Activated T-cell treated with anti-CD3 and anti-CD28 coated beads, Interleukin-2, amount 50 U/mL, for 1 hour (primary cell): Measurements from ENCODE around the gene P4HA1.
"Not testable (repeated sequence)": the region's sequence is repeated elsewhere in the genome, so short reads cannot be mapped to it uniquely, and the experiment has no call there.

ENCODE experiments used
- DNase-seq: peaks from one replicate; pipeline ENCODE4 v3.0.0-alpha.2; 2020

P4HA1 gene

DNA sequence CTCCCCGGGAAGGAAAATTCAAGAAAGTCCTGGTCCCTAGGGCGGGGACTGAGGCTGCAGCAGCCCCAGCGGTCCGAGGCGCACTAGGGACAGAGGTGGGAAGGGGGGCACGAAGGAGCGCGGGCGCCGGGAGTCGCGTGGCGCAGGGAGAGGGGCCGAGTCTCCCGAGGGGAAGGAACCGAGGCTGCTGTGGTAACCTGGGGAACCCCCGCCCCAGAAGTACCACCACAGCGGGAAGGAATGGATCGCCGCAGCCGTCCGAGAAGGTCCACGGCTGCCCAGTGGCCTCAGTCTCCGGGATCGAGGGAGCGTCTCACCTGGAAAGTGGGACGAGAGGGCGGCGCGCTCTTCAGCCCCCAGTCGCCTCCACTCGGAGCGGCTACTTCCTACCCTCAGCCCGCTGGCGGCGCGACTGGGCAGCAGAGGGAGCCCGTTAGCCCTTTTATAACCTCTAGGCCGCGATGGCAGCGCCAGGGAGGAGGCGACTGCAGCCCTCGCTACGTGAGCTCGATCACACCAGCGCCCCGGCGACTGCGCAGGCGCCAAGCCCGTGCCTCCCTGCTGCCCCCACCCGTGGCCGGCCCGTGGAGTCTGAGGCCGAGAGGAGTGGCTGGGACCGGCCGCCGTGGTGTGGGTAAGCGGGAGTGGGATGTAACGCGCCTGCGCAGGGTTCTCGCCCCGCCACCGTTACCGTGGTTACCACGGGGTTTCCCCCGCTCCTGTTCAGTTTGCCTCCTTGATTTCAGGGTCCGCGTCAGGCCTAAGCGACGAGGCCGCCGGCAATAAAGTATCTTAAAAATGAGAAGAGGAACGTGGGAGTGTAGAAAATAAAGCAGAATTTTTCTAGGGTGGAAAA is at the start of gene P4HA1:
TSS of gene P4HA1 (minus strand) at position 418 of the 856 bp plus-strand sequence. CDS start 21,983 bp downstream, outside the sequence.
- DNase-seq, result peak; percentile 98

DNA sequence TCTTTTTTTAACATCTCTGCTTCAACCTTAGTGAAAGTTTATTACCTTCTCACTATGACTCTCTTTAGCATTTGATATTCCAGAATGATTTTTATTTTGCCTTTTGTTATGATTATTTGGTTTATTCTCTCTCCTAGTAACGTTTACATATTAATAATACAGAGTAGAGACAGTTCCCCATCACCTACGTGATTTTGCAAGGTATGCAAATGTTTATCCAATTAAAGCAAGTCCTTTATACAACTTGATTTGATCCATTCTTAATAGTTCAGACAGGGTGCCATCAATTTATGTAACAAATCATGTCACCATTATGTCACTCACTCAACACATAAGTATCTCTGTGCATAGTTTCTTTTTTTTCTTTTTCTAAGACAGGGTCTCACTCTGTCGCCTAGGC is 44.9 kb upstream of the P4HA1 start:
- DNase-seq, result no peak

DNA sequence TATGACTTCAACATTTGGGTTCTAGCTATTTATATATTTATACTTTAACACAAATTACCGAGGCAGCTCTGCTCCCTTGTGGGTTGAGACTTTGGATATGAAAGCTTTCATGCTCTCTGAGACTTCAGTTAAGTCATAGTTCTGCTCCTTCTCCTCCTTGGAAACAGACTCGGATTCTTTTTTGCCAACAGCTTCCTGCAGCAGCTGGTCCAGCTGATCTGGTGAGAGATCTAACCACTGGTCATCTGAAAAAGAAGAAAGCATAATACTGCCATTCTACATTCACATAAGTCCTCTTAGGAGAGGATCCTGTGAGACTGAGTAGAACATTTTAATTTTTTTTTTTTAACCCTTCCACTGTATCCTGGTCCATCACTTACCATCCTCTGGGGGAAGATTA is 42.6 kb upstream of the P4HA1 start:
- no peak for DNase-seq

DNA sequence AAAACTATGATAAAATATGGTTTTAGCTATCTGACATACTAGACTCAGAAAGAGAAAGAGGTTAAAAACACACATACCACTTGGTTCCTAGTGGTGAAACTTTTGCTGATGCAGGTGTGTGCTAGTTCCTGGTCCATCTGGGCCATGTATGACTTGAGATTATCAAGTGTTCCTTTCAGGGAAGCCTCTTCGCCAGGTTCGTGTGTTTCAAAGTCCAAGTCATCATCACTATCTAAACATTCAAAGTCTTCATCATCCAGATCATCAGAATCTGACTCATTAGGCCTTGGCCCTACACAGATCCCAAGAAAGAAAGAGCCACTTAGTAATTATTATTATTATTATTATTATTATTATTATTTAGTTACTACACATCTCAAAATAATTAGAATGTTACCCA is 40.0 kb upstream of the P4HA1 start:
- DNase-seq, result no peak

DNA sequence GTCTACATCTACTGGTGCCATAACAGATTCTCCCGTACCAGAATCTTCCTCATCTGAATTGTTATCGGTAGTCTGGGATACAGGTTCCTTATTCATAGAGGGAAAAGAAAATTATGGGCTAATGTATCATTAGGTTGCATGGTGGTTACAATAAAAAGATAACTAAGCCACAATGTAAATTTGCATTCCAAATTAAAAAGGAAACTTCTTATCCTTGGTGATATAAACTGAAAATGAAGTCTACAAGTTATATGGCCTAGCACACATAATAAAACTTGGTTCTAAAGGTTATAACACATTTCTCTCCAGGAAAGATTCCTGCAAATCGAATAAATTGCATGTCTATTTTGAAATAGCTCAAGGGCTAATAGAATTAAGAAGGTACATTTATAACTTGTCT is 38.1 kb upstream of the P4HA1 start:
- DNase-seq, result no peak

DNA sequence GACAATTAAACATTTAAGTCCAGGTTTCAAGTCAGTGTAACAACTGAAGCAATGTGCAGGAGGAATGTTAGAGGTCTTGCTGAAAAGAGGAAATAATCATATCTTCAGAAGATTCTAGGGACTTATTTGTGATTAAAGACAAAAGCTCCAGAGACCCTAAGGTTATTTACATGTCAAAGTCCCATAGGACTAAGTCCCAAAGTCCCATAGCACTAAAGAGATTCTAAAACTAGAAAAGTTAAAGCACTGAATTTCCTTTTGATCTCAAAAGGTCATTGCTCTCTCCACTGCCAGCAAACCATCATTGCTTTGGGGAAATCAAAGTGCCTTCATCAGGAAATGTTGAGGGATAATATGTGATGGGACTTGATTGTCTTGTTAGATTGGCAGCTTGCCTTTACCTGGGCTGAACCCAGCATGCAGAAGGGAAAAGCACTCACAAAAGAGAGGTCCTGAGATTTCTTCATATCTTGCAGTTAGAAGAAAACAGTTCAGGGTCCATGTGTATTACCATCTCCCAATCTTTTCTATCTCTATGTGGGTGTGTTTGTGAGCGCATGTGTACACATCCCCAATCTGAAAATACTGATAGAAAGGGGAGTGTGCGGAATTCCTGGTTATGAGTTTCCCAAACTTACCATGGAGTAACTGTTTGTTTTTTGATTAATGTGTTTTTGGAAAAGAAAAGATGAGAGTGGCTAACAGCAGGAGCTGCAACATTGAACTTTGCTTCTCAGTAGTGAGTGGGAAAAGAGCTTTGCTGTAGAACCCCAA is 35.4 kb upstream of the P4HA1 start:
- no peak for DNase-seq

DNA sequence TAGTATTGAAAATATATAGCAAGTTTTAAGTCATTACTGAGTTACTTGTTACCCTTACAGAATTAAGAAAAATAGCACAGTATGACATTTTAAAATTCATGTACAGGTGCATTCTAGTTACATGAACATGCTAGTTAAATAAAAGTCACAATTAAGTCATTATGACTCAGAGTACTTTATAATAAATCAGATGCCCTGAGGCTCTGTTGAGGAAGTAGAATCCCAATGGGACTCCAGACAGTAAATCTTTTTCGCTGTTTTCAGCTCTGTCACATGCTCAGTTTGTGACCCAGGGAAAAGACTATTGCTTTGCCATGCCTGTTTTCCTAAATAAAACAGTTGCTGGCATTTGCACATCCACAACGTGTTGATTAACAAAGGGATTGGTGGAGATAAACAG is 34.6 kb upstream of the P4HA1 start:
- DNase-seq, result no peak

DNA sequence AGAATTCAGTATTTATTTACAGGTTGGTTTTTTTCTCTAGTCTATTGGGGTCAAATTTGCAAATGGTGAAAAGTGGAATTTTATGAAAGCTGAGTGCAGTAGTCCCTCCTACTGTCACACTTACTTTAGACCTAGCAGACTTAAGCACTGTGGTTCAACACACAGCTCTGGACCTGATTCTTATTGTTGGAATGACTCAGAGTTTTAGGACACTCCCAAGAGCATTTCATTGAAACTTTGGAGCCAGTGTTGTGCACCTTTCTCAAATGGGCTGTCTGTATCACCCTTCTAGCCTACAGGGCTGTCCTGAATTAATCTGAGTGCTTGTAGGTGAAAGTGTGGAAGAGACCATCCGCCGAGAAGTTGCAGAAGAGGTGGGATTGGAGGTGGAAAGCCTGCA is 29.7 kb upstream of the P4HA1 start:
- no peak for DNase-seq

DNA sequence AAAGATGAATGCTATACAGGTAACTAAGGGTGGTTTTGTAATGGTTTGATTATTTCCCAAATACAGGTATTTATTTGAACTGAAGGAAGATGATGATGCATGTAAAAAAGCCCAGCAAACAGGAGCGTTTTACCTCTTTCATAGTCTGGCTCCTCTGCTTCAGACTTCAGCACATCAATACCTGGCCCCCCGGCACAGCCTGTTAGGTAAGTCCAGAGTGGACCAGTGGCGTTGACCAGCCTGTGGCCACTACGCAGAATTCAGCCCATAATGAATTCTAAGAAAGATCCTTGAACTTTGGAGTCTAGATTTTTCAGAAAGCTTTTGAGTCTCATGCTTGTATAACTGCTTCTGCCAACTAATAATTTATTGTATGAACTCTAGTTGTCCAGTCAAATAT is 23.3 kb upstream of the P4HA1 start:
- no peak for DNase-seq

DNA sequence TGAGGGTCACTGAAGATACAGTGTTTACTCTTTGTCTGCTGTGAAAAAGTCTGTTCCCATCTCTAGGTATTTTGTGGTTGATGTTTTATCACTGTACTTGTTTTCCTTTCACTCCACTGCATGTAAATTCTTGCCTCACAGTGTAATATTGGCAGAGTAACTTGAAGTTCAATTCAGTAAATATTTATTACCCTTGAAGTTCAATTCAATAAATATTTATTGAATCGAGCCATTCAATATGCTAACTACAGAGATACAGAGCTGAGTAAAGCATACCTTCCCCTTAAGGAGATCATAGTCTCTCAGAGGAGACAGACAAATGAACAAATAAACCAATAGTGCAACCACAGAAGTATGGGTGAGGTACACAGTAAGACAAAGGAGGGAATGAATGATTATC is 22.8 kb upstream of the P4HA1 start:
- DNase-seq, result no peak

DNA sequence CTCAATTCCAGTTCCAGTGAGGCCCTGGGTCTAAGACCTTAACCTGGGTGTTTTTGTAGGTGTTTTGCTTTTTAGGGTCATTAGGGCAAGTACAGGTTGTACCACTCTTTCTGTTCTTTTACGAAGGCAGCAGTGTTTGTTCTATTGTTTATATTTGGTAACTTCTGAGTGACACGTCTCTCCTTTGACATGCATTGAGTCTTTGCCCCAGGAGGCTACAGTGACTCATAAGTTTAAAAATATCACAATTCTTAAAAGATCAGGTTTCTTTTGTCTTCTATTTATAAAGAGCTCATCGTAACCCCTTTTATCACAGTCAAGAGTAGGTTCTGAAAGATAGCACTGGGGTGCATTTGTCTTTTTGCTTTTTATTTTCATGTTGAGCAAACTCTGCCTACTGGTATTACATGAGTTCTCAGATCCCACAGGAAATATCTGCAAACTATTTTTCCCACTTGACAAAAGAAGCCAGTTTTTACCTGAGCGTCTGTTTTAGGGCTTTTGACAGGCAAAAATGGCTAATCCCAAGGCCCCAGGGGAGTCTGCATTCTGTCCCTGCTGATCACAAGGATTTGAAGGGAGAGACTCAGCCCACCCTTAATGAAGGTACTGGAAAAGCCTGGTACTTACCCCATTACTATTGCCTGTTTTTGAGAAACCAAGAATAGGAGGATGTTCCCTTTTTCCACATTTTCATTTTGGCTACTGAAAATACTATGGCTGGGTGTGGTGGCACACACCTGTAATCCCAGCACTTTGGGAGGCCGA is 21.5 kb upstream of the P4HA1 start:
- DNase-seq, result no peak

DNA sequence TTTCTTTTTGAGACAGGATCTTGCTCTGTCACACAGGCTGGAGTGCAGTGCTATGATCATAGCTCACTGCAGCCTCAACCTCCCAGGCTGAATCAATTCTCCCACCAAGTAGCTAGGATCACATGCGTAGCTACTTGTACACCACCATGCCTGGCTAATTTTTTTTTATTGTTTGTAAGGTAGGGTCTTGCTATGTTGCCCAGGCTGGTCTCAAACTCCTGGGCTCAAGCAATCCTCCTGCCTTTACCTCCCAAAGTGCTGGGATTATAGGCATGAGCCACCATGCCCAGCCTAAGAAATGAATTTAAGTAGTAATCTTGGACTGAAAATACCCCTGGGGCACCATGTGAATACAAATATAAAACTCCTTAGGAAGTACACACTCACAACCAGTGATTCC is 19.4 kb upstream of the P4HA1 start:
- no peak for DNase-seq

DNA sequence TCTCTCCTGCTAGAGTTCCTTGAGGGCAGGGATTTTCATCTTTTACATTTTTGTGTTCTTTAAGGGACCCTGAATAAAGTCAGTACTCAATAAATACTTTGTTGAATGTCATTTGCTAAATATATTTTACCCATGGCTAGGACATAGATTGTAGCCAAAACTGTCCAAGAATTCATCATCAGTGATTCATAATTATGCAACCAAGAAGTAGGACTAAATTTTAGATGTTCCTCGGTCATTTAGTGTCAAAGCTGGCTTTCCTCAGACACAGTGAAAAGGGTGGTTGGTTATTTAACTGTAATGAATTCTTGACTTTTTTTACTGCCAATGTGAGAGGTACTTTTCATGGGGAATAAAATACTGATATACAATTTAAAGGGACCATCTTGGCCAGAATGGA is 16.9 kb upstream of the P4HA1 start:
- DNase-seq, result no peak

DNA sequence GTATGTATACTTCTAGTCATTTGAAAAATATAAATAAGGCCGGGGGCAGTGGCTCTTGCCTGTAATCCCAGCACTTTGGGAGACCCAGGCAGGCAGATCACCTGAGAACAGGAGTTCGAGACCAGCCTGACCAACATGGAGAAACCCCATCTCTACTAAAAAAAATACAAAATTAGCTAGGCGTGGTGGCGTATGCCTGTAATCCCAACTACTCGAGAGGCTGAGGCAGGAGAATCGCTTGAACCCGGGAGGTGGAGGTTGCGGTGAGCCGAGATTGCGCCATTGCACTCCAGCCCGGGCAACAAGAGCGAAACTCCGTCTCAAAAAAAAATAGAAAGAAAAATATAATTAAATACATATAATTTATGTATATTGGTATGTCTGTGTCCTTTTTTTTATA is 15.4 kb upstream of the P4HA1 start:
- not testable (repeated sequence) for DNase-seq

DNA sequence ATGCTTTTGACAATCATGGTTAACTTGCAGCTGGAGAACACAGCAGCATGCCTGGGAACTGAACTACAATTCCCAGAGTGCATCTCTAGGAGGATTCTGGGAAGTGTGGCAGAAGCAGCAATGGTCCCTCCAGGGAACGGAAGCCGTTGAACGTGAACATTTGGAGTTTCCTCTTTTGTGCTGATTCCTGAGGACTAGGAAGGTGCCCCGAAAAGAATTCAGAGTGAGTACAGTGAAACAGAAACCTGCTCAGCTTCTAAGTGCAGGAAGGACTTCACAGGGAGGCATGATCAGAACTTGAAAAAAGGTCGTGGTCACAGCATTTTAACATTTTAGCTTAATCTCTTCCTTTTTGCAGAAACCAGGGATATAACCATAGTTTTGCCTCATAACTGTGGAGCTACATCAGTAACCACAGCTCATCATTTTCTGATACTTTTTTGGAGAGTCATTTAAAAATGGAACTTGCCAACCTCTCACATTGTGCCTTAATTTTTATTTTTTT is 13.7 kb upstream of the P4HA1 start, which contains the start of gene NUDT13:
TSS of gene NUDT13 (plus strand) at position 111 of the 505 bp plus-strand sequence. CDS start 3,911 bp downstream, outside the sequence.
- DNase-seq, result peak; percentile 34

DNA sequence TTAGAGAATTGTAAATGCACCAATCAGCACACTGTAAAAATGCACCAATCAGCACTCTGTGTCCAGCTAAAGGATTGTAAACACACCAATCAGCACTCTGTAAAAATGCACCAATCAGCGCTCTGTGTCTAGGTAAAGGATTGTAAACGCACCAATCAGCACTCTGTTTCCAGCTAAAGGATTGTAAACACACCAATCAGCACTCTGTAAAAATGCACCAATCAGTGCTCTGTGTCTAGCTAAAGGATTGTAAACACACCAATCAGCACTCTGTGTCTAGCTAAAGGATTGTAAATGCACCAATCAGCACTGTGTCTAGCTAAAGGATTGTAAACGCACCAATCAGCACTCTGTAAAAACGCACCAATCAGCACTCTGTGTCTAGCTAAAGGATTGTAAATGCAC is 12.6 kb upstream of the P4HA1 start:
- not testable (repeated sequence) for DNase-seq

DNA sequence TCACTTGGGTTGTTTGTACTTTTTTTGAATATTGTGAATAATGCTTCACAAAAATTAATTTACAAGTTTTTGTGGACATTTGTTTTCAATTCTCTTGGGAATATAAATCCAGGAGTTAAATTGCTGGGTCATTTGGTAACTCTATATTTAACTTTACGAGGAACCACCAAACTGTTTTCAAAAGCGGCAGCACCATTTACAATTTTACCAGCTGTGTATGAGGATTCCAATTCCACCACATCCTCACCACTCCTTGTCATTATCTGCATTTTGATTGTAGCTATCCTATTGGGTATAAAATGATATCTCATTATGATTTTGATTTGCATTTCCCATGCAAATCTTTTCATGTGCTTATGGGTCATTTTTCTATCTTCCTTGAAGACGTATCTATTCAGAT is 9.6 kb upstream of the P4HA1 start:
- no peak for DNase-seq

DNA sequence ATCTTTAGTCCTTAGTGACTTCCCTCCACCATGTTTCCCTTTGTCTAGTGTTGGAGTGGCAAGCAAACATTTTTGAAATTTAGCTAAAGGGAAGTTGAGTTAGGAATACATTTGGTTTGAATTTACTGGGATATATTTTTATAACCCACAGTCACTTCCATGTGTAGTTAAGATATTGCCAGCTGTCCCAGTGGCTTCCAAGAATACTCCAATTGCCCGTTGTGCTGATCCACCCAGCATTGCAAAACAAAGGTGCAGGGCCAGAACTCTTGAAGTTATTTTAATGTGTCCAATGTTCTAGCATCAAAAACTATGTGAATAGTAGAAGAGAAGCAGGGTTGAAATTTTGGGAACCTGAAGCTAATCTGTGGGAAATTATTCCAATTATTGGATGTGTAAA is 2.5 kb upstream of the P4HA1 start:
- DNase-seq, result no peak

DNA sequence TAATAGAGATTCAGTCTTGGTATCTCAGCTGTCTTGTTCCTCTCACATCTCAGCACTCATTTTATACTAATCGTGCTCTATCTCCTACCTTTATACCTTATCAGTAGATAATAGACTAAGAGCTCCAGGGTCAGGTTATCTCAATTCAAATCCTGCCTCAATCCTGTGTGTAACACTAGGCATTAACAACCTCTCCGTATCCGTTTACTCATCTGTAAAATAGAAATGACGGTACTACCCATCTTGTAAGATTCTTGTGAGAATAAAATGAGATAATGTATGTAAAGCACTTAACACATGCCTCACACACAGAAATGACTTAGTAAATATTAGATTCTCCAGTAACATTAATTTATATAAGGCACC is 622 bp upstream of the P4HA1 start:
- no peak for DNase-seq

DNA sequence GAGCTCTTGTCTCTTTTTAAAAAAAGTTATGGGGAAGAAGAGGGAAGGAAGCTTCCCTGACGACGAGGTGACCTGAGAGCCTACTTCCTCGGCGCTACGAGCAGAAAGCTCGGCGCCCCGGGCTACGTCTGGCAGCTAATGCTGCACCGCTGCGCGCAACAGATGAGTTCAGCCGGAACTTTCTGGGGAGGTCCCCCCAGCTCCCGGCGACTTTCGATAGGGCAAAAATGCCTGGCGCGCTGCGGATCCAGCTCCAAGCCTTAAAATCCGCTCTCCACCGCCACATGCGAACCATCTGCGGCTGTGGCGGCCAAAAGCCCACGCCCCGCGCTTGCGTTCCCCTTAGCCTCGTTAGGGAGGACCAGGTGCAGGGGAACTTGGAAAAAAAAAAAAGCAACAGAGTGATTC is 621 bp downstream of the P4HA1 start:
- peak; percentile 73 for DNase-seq

DNA sequence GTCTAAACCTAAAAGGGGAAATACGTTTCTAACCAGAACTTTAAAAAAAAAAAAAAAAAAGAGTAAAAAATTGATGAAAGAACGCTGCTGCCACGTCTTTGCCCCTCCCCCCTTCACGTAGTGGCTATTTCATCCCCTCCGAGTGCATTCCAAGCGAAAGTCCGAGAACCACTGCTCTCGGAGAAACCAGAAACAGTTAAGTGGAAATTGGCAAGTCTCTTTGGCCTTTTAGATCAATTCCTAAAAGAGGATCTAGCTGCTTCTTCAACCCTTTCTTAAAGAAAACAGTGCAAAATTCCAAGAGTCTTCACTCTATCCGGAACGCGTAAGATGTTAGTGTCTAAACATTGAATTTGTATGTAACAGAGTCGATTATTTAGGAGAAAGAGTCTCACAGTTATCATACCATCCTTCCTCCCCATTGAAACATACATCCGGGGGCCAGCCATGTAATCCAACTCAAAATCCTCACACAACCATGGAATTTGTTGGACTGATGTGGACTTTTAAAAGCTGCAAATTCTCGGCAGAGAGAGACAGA is 1.1 kb downstream of the P4HA1 start:
- peak; percentile 40 for DNase-seq

DNA sequence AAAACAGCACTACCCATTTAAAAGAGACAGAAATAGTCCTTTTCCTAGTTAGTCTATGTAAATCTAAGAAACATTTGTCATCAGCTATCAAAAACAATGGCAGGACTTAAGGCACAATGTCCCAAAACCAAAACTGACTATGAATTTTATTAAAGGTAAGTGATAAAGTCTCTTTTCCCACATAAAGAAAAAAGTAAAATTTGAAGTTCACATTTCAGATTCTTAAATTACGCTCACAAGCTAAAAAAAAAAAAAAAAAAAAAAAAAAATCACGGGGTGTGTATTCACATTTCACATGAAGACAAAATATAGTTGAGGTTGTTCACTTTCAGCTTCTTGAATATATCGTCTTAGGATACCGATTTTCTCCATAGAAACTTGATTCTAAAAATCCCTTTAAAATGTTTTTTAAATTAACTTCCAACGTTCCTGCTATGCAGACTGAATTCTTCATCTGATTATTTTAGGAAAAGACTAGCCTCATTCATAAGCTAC is 1.6 kb downstream of the P4HA1 start:
- no peak for DNase-seq
